Measurements from ENCODE around the gene CHP2.
"Not testable (repeated sequence)": the region's sequence is repeated elsewhere in the genome, so short reads cannot be mapped to it uniquely, and the experiment has no call there.

Gene CHP2

GRCh38 chr16:23754594-23755483 is at the start of gene CHP2:
TSS of gene CHP2 (plus strand) at chr16:23755026. CDS start at chr16:23755050, 24 bp downstream.
- no peak for DNase-seq
- H3K4me3 Mint-ChIP-seq = no peak within 1 kb of the TSS
- H3K27ac Mint-ChIP-seq = no peak within 1 kb of the TSS
- no peaks in the 10 kb centered on the region for H3K4me1 Mint-ChIP-seq
- CTCF ChIA-PET = no interaction called here
- H3K9me3 Mint-ChIP-seq = no peaks in the 10 kb centered on the region
- H3K27me3 Mint-ChIP-seq = peaks cover 79% of the 10 kb centered on the region
- H3K36me3 Mint-ChIP-seq = no peaks in the 10 kb centered on the region

GRCh38 chr16:23705517-23705902 is 49.3 kb upstream of the CHP2 start:
- Mint-ChIP-seq H3K27me3 (peaks cover 36% of the 10 kb centered on the region), H3K9me3 (peaks cover 20% of the 10 kb centered on the region), H3K27ac (no peak overlapping the region), H3K4me1 (no peaks in the 10 kb centered on the region), H3K36me3 (no peaks in the 10 kb centered on the region), H3K4me3 (no peak overlapping the region)
- CTCF ChIA-PET = interaction anchor here (0.6 kb wide), 1 partner anchor 30 kb away, joined by 3 read pairs; no protein-coding TSS in a partner anchor
- DNase-seq = no peak

- H3K36me3 Mint-ChIP-seq = no peaks in the 10 kb centered on the region
- CTCF ChIA-PET = no interaction called here
- H3K27me3 Mint-ChIP-seq = peaks cover 40% of the 10 kb centered on the region
- H3K27ac Mint-ChIP-seq = no peak overlapping the region
- DNase-seq = no peak
- no peak overlapping the region for H3K4me3 Mint-ChIP-seq
- no peaks in the 10 kb centered on the region for H3K4me1 Mint-ChIP-seq
- peaks cover 20% of the 10 kb centered on the region for H3K9me3 Mint-ChIP-seq
Measured at GRCh38 chr16:23706439-23706838, 48.4 kb upstream of the CHP2 start.

- Mint-ChIP-seq H3K4me1 (no peaks in the 10 kb centered on the region), H3K27ac (no peak overlapping the region), H3K4me3 (no peak overlapping the region), H3K36me3 (peaks cover 2% of the 10 kb centered on the region), H3K27me3 (peaks cover 65% of the 10 kb centered on the region), H3K9me3 (peaks cover 14% of the 10 kb centered on the region)
- CTCF ChIA-PET = interaction anchor here (0.6 kb wide), 1 partner anchor 275 kb away, joined by 3 read pairs; no protein-coding TSS in a partner anchor
- no peak for DNase-seq
Measured at GRCh38 chr16:23709536-23709935, 45.3 kb upstream of the CHP2 start.

- H3K27me3 Mint-ChIP-seq = peaks cover 70% of the 10 kb centered on the region
Measured at GRCh38 chr16:23710008-23710407, 44.8 kb upstream of the CHP2 start.

GRCh38 chr16:23710504-23710903 is 44.3 kb upstream of the CHP2 start:
- Mint-ChIP-seq H3K27me3 (peaks cover 75% of the 10 kb centered on the region), H3K36me3 (peaks cover 2% of the 10 kb centered on the region), H3K4me1 (no peaks in the 10 kb centered on the region), H3K9me3 (peaks cover 14% of the 10 kb centered on the region), H3K27ac (no peak overlapping the region), H3K4me3 (no peak overlapping the region)
- CTCF ChIA-PET = no interaction called here
- no peak for DNase-seq

More at GRCh38 chr16:23710008-23710407, 44.8 kb upstream of the CHP2 start:
- H3K4me3 Mint-ChIP-seq = no peak overlapping the region
- H3K36me3 Mint-ChIP-seq = peaks cover 2% of the 10 kb centered on the region
- no peaks in the 10 kb centered on the region for H3K4me1 Mint-ChIP-seq
- DNase-seq = no peak
- peaks cover 14% of the 10 kb centered on the region for H3K9me3 Mint-ChIP-seq
- H3K27ac Mint-ChIP-seq = no peak overlapping the region
- CTCF ChIA-PET = interaction anchor here (0.6 kb wide), 1 partner anchor 276 kb away, joined by 3 read pairs; no protein-coding TSS in a partner anchor

GRCh38 chr16:23711785-23712184 is 43.0 kb upstream of the CHP2 start:
- Mint-ChIP-seq H3K4me3 (no peak overlapping the region), H3K4me1 (no peaks in the 10 kb centered on the region), H3K36me3 (peaks cover 2% of the 10 kb centered on the region), H3K27me3 (peaks cover 73% of the 10 kb centered on the region), H3K9me3 (peaks cover 14% of the 10 kb centered on the region), H3K27ac (no peak overlapping the region)
- CTCF ChIA-PET = no interaction called here
- DNase-seq = no peak

- DNase-seq = no peak
- CTCF ChIA-PET = interaction anchor here (0.5 kb wide), 1 partner anchor 1045 kb away, joined by 3 read pairs; no protein-coding TSS in a partner anchor
- Mint-ChIP-seq H3K36me3 (peaks cover 2% of the 10 kb centered on the region), H3K27ac (no peak within 1 kb of the TSS), H3K9me3 (peaks cover 14% of the 10 kb centered on the region), H3K4me1 (no peaks in the 10 kb centered on the region), H3K4me3 (no peak within 1 kb of the TSS), H3K27me3 (peaks cover 83% of the 10 kb centered on the region)
Measured at GRCh38 chr16:23712976-23713375, 41.9 kb upstream of the CHP2 start, which contains the start of gene ERN2. TSS of gene ERN2 (minus strand) at chr16:23713222. CDS start at chr16:23713187, 35 bp downstream.

- no peak overlapping the region for H3K27ac Mint-ChIP-seq
- H3K4me1 Mint-ChIP-seq = no peaks in the 10 kb centered on the region
- no peak for DNase-seq
- H3K27me3 Mint-ChIP-seq = peaks cover 68% of the 10 kb centered on the region
- no peak overlapping the region for H3K4me3 Mint-ChIP-seq
- peaks cover 2% of the 10 kb centered on the region for H3K36me3 Mint-ChIP-seq
- H3K9me3 Mint-ChIP-seq = peaks cover 2% of the 10 kb centered on the region
- CTCF ChIA-PET = no interaction called here
Measured at GRCh38 chr16:23716484-23716883, 38.3 kb upstream of the CHP2 start.

GRCh38 chr16:23722613-23723240 is 32.1 kb upstream of the CHP2 start:
- H3K4me1 Mint-ChIP-seq, H3K27ac Mint-ChIP-seq, H3K36me3 Mint-ChIP-seq, H3K9me3 Mint-ChIP-seq, H3K4me3 Mint-ChIP-seq, CTCF ChIA-PET, DNase-seq: not testable (repeated sequence)
- peaks cover 23% of the 10 kb centered on the region for H3K27me3 Mint-ChIP-seq

- Mint-ChIP-seq H3K4me3 (no peak overlapping the region), H3K27me3 (peaks cover 17% of the 10 kb centered on the region), H3K27ac (no peak overlapping the region), H3K36me3 (no peaks in the 10 kb centered on the region), H3K9me3 (peaks cover 4% of the 10 kb centered on the region), H3K4me1 (peaks cover 2% of the 10 kb centered on the region)
- CTCF ChIA-PET = interaction anchor here (0.6 kb wide), 1 partner anchor 1182 kb away, joined by 3 read pairs; no protein-coding TSS in a partner anchor
- DNase-seq = no peak
Measured at GRCh38 chr16:23724096-23724784, 30.6 kb upstream of the CHP2 start.

GRCh38 chr16:23724785-23725131 is 30.1 kb upstream of the CHP2 start:
- CTCF ChIA-PET = interaction anchor here (0.6 kb wide), 1 partner anchor 1182 kb away, joined by 3 read pairs; no protein-coding TSS in a partner anchor
- peaks cover 18% of the 10 kb centered on the region for H3K27me3 Mint-ChIP-seq
- peaks cover 2% of the 10 kb centered on the region for H3K4me1 Mint-ChIP-seq
- no peaks in the 10 kb centered on the region for H3K36me3 Mint-ChIP-seq
- peaks cover 4% of the 10 kb centered on the region for H3K9me3 Mint-ChIP-seq
- H3K4me3 Mint-ChIP-seq = no peak overlapping the region
- H3K27ac Mint-ChIP-seq = no peak overlapping the region
- DNase-seq = no peak

GRCh38 chr16:23726710-23727109 is 28.1 kb upstream of the CHP2 start:
- DNase-seq = no peak
- Mint-ChIP-seq H3K27me3 (peaks cover 21% of the 10 kb centered on the region), H3K4me3 (no peak overlapping the region), H3K36me3 (no peaks in the 10 kb centered on the region), H3K4me1 (peaks cover 2% of the 10 kb centered on the region), H3K9me3 (peaks cover 4% of the 10 kb centered on the region), H3K27ac (no peak overlapping the region)
- CTCF ChIA-PET = interaction anchor here (0.7 kb wide), 1 partner anchor 9 kb away, joined by 4 read pairs; no protein-coding TSS in a partner anchor

GRCh38 chr16:23728112-23728477 is 26.7 kb upstream of the CHP2 start:
- Mint-ChIP-seq H3K36me3 (no peaks in the 10 kb centered on the region), H3K27ac (no peak overlapping the region), H3K4me1 (peaks cover 2% of the 10 kb centered on the region), H3K9me3 (no peaks in the 10 kb centered on the region), H3K4me3 (no peak overlapping the region), H3K27me3 (peaks cover 14% of the 10 kb centered on the region)
- DNase-seq = no peak
- CTCF ChIA-PET = no interaction called here

Data from activated naive CD4-positive, alpha-beta T cell treated with anti-CD3 and anti-CD28 coated beads, Interleukin-2, amount 10 ng/mL, durations not matched to agents 7 days and 5 days (primary cell).